GM19240 (cell line): ENCODE results near the gene CDKN2B-AS1.

ENCODE experiments used
- DNase-seq: peaks from one replicate; pipeline ENCODE4 v3.0.0; 2011; ENCODE audit warnings: low spot score; ENCODE audit not compliant: insufficient read length

Gene CDKN2B-AS1

DNA sequence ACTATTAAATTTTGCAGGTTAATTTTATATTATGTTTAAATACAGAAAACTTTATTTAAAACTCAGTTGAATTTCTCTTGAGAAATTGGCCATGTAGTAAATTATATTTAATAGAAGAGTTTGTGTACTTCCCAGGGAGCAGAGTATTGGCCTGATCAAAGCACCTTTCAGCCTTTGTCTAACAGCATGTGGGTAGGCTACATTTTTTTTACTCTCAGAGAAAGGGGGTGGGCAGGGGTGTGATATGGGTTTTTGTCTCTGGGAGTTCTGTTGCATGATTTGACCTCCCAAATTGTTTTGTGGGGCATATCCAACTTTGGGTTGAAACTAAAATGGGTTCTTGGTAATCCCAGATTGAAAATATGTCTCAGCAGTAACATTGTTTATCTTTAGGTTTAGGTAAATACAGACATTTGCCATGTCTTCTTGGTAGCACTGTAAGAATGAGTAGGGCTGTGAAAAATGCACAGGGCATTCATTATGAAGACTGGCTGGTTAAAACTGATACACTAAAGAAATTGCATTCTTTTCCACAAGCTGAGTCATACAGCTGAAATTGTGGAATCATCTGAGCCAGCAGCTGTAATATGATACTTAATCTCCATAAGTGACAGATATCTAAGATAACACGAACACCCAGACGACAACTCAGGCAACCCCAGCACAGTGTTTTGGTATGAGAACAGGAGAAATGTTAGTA lies 89.9 kb downstream of the CDKN2B-AS1 start:
- no peak for DNase-seq

DNA sequence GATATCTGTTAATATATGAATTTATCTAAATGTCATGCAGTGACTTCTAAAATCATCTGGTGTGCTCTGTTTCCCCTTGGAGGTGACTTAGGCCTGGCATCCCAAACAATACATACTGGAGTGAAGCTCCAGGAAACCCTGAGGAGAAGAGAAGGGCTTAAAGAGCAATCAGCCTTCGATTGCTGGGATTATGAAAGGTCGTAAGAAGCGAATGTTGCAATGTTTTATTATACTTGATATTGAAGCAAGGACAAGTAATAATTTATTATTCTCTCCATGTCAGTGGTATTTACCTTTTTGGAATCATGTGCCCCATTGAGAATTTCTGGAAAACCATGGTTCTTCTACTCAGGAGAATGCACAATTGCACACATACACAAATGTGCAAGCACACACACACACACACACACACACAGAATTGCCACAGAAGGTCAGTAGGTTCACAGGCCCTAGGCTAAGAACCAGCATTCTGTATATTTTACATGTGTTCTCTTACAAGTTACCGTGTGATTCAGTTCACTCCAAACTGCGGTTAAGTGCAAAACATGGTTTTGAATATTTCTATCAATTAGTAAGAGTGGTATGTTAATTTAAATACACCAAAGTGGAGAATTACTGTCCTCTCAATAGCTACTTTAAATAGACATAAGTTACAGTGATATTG lies 93.6 kb downstream of the CDKN2B-AS1 start:
- no peak for DNase-seq

DNA sequence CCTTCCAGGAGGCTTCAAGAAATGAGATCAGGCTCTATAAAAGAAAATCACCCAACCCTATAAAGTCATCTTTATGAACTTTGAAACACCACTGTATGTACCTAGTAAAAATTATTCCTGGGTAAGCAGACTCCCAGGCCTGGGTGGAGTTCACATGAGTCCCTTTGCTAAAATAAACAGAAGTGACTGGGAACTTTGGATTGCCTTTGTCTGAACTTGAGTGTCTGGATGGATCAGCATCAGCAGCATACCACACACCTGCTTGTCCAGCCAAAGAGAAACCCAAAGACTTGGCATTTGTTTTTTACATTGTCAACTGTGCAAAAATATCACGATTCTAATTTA lies 94.1 kb downstream of the CDKN2B-AS1 start:
- DNase-seq = no peak

DNA sequence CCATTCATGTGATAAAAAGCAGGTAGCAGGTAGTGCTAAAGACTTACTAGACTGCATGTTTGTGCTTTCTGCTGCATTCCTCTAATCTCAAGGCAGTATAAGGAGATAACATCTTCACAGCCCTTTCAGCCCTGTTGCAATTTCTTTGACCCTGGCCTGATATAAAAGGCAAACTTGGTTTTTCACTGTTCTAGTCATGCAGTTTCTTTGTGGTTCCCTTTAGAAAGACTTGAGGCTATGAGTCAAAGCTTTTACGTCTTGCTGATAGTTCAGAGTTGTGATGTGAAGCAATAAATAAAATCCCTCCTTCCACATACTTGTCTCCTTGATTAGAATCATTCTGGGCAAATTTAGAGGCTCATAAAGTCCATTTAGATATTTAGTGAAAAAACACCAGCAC lies 103.1 kb downstream of the CDKN2B-AS1 start:
- DNase-seq = no peak

DNA sequence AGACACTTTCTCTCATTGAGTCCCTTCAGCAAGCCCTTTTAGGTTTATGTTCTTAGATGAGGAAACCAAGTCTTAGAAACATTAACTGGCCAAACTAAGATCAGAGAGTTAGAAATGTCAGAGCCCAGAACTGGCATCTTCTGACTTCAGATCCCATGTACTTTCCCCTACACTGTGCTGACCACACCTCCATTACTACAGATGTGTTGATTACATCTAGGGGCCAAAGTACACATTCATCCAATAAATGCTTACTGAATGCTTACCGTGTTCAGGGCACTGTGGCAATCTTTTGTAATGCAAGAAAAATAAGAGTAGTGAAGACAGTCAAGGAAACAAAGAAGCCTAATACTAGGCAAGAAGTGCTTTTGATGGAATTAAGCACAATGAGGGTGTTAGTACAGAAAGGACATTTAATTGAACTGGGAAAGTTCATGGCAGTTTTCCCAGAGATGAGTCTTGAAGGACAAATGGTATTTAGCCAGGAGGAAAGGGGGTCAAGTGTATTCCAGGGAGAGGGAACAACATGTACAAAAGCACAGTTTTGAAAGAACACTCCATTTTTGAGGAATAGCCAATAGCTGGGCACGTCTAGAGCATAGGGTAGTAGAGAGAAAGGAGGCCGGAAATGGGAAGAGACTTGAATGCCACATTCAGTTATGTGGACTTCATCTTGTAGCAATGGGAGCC lies 104.2 kb downstream of the CDKN2B-AS1 start:
- DNase-seq = no peak

DNA sequence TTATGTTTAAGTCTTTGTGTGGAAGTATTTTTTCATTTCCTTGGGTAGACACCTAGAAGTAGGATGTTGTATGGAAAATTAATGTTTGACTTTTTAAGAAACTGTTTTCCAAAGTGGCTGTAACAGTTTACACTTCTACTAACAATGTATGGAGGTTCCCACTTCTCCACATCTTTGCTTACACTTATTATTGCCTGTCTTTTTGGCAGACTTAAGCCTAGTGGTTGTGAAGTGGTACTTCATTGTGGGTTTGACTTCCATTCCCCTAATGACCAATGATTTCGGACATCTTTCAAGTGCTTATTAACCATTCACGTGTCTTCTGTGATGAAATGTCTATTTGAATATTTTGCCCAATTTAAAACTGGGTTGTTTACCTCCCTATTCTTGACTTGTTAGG lies 106.0 kb downstream of the CDKN2B-AS1 start:
- no peak for DNase-seq

DNA sequence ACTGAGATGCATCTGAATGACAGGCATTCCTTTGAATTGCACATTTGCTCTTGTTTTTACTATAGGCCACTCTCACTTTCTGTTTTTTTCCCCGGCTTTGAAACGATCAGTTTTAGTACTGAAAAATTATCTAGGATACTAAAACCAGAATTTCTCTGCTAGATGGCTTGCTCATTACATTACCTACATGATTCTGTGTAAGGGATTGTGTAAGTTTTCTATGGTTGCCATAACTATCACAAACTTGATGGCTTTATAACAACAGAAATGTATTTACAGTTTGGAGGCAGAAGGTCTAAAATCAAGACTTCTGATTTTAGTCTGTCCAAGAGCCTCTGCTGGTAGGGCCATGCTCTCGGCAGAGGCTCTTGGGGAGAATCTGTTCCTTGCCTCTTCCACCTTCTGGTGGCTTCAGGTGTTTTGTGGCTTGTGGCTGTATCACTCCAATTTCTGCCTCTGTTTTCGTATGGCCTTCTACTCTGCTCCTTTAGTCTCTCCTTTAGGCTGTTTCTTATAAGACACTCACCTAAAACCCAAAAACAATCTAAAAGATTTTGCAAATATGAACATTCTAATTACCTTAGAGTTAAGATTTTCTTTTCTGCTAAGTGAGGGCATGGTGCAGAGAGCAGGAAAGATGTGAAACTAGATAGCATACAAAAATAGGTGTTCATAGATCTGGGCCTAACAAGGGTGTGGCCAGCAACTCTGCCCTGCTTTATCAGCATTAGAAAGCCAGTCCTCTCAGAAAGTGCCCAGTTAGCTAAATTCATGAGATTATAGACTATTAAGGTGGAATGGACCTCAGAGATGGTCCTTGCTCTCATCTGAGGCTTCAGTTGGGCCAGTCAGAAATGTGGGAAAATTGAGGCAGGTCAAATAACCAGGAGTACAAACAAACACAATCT lies 107.8 kb downstream of the CDKN2B-AS1 start:
- DNase-seq = no peak

DNA sequence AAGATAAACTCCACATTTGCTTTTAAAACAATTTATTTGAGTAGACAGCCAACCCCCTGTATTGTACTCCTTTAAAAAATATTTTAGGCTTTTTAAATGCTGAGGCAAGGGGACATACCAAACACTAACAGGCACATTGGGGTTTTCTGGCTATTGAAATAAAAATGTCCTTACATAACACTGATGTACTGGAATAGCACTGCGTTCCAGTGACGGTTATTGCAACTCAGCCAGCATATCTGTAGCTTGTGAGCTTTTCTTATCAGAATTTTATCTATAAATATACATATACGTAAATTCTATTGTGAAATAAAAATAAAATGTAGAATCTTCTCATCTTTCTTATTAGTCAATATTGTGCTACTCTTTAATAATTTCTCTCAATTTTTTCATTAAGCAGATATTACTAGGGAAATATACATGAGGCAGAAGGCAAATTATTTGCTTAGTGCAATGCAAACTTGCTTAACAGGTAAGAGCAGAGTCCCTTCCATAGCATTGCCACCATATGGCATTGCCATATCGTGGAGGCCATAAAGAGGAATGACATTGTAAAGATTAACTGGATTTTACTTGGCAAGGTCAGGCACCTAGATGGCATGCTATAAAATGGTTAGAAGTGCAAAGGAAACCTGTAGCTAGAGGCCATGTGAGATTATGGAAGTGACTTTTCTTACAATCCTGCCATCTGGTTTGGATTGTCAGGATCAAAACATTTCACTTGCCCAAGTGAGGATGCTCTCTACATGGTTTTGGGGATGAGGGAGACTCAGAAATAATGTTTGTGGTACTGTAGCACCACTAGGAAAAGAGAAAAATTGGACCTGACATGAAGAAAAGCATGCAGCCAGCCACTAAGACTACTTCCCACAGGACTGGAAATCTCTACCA lies 109.3 kb downstream of the CDKN2B-AS1 start:
- DNase-seq = no peak

DNA sequence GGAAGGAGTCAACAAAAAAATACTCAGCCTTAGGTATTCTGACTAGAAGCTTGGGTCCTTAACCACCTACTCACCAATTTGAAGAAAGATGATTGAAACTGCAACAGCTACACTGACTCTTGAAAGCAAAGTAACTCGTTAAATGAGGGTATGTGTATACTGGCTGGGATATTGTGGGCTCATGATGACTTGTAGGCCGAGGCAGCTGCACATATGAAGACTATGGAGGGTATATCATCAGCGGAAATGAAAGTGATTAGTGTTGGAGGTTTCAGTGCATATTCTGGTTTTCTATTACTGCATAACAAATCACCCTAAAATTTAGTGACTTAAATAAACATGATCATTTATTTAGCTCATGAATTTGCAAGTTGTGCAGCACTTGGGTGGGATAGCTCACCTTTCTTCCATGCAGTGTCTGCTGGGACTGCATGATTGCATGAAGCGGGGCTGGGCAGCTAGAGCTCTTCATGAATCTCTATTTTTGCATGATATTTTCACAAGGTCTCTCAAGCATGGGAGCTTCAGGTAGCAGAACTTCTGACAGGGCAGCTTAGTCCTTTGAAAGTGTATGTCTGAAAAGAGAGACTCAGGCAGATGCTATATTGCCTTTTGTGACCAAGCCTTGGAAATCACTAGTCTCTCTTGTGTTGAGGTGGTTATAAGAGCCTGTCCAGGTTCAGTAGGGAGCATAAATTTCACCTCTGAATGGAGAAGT lies 110.6 kb downstream of the CDKN2B-AS1 start:
- DNase-seq = no peak

DNA sequence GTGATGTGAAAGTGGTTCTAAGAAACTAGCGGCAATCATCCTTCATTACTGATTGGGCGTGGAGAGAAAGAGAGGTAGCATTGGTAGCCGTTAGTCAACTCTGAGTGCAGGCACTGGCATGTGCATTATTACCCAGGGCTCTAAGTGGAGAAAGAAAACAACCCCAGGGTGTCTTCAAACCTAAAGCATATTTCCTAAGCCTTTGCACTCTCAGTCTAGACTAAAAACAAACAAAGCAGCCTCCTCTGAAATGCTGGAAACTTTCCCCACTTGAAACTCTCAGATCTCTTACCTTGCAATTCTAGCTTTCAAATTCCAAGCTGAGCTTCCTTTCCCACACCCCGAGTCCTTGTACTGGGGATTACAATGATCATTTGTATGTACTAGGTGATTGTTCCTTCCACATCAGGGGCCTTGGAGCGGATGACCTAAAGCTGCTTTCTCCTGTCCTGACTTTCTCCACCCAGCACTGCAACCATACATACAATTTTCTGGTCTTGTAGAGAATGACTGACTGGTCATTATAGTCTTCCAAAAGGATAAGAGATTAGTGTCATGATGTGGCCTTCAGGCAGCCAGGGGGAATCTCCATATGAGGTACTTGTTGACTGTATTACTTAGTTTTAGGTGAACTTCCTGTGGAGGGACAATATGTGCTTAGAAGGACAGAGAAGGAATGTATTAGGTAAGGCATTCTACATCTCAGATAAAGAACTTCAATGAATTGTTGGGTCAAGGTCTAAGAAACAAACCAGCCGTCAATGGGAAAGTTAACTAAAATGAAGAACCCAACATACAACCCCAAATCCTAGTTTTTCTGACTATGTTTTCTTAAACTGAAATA lies 112.8 kb downstream of the CDKN2B-AS1 start:
- DNase-seq = no peak

DNA sequence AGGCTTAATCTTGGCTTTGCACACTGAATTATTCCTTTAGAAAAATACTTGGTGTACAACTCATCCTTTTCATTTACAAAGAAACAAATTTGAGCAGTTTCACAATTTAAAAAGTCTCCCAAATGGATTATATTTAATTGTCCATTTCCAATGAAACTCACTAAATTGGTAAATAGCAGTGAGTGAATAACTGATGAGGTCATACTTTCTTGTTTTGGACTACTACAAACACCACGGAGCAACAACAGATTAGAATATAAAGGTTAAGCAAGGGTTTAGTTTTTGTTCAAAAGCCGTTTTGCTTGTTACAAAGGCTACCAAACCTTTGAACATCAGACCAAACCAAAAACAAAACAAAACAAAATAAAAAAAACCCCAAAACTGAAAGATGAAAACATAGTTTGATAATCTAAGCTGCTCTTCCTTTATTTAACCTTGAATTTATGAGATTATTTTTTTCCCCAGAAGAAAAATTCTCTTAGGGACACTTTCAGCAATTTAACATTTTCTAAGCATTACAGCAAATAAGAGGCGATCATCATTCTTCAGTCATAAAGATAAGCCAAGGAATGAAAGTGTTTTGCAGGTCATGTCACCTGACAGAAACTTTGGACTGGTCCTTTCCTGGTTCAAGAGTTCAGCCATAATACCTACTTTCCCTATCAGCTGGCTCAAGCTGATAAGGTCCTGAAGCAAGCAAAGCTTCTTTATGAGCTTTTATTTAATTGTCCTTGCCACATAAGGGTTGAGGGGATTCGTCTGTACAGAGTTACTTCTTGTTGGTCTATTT lies 114.2 kb downstream of the CDKN2B-AS1 start:
- DNase-seq = no peak

DNA sequence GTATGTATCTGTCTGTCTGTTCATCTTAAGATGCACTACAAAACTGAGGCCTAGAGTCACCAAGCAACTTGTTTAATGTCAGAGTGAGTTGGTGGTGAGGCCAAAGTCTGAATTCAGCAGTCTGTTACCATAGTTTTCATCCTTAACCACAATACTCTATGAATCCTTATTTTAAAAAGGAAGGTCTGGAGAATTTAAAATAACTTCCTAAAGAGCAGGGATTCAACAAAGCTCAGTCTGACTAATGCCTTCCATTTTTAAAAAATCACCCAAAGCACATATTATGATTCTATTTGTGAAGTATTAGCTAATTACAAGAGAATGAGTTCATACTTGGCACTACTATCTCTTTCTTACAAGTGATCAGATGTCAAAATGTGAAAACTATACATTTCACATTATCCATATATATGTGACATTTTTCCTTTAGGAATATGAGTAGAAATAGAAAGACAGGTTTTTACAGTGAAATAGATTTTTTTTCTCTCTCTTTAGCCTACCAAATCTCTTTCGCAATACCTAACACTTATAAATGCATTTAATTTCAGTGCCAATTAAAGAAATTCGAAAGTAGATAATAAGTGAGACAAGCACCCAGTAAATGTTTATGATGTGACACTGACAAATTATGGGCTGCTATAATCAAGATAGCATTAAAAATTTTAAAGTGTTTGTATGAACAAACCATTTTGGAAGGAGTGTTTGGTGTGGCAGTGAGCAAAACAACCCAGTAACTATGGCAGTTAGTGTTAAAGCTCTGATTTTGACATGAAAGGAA lies 116.8 kb downstream of the CDKN2B-AS1 start:
- no peak for DNase-seq

DNA sequence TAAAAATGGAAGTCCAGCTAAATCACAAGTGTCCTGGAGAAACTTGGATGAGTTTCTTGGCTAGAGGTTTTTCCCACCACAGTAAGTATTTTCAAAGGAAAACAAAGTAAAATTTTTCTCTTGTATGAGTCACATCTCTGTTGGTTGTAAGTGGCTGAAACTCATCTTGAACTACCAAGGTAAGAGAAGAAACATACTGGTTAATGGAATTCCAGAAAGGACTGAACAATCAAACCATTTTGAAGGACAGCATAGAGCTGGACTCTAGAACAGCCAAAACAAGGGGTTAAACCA lies 117.3 kb downstream of the CDKN2B-AS1 start:
- no peak for DNase-seq

DNA sequence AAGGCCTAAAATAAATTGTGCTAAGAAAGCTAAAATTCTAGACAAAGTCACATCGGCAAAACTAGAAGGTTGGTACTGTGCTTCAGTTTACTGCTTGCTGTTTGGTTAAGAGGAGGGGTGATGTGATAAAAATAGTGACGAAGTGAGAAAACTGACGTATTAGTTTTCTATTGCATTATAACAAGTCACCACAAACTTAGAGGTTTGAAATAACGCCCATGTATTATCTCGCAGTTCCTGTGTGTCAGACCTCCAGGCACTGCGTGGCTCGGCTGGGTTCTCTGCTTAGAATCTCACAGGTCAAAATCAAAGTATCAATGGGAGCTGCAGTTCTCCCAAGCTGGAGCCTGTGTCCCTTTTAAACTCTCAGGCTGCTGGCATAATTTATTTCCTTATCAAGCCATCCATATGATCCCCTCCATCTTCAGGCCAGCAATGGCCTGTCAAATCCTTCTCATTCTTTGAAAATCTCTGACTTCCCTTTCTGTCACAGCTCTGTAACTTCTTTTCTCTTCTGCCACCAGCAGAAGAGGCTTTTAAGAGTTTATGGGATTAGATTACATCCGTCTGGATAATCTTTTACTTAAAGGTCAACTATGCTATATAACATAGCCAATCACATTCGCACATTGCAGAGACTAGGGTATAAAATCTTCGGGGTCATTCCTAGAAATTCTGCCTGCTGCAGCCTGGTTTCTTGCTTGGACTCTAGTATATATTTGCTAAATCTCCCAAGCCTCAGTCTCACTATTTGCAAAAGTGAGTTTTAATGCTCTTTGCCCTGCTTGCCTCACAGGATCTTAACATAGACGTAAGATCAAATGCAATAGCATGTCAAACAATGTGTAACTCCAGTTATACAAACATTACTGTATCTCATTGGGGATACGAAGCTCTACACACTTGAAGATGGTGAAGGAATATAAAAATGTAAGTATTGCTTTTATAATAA lies 118.6 kb downstream of the CDKN2B-AS1 start:
- no peak for DNase-seq

DNA sequence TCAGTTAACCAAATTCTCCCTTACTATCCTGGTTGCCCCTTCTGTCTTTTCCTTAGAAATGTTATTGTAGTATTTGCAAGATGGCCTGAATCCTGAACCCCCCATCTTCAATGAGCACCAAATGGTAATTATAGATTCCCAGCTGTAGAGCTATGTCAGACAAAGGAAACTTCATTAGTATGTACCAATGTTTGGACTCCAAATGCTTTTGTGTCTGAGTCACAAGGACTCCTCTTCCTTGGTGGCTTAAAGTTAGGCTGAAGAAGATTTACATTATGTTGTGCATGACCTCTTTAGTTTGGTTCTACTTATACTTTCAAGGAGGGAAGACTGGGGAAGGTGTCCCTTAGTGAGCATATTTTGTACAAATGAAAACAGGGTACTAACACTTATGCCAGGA lies 120.4 kb downstream of the CDKN2B-AS1 start:
- DNase-seq = no peak

DNA sequence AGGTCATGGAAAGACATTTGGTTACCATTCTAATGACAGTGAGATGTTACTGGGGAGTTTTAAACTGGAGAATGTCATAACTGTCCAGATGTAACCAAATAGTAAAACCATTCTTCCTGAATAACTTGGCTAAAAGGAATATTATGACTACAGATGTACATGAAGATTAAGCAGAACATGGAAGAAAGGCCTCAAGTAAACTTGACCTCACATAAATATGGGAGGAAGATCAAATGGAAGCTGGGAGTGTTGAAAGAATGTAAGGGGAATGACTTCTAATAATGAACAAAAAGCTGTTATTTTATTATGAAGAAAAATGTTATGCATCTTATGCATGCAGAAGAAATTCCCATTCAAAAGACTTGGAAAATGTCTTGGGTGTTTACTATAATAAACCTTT lies 122.2 kb downstream of the CDKN2B-AS1 start:
- no peak for DNase-seq
